ENCODE results near the gene INTS6. TPM values are rescaled to one million over a fixed set of nuclear protein-coding genes. Genes with fewer than 3 reads are reported as not detected.
"Not testable (repeated sequence)": the region's sequence is repeated elsewhere in the genome, so short reads cannot be mapped to it uniquely, and the experiment has no call there.

Gene INTS6
- total and polyA plus RNA-seq, 4 donors, result 22.8 to 51.2 (median 31.1) TPM

- 75% methylated on average over 2 of the region's 6 CpGs for WGBS (ENCODE audit: insufficient coverage)
- H3K27ac ChIP-seq (ENCODE audit: low read depth, low read length), result no peak overlapping the region
Observed at GRCh38 chr13:51420681-51421490, 31.9 kb downstream of the INTS6 start.

GRCh38 chr13:51419001-51419636 is 33.7 kb downstream of the INTS6 start:
- no peaks in the 10 kb centered on the region for H3K9me3 ChIP-seq (ENCODE audit: control insufficient read depth, insufficient read depth, low read length)
- no peaks in the 10 kb centered on the region for H3K27me3 ChIP-seq (ENCODE audit: control insufficient read depth, insufficient read depth, low read length)
- 98% methylated on average over 4 of the region's 4 CpGs for WGBS (ENCODE audit: insufficient coverage)
- no peak for DNase-seq (ENCODE audit: low read depth in 4 of 6, low spot score in 6 of 6)
- H3K36me3 ChIP-seq (ENCODE audit: control insufficient read depth, insufficient read depth, low read length), result no peaks in the 10 kb centered on the region
- H3K4me1 ChIP-seq (ENCODE audit: control insufficient read depth, insufficient read depth, low read length), result no peaks in the 10 kb centered on the region
- H3K27ac ChIP-seq (ENCODE audit: low read depth, low read length), result no peak overlapping the region
- H3K4me3 ChIP-seq (ENCODE audit: low read depth, low read length), result no peak overlapping the region

More at GRCh38 chr13:51420681-51421490, 31.9 kb downstream of the INTS6 start:
- Histone ChIP-seq H3K27me3 (ENCODE audit: control insufficient read depth, insufficient read depth, low read length) (no peaks in the 10 kb centered on the region), H3K4me3 (ENCODE audit: low read depth, low read length) (no peak overlapping the region), H3K4me1 (ENCODE audit: control insufficient read depth, insufficient read depth, low read length) (no peaks in the 10 kb centered on the region), H3K9me3 (ENCODE audit: control insufficient read depth, insufficient read depth, low read length) (no peaks in the 10 kb centered on the region), H3K36me3 (ENCODE audit: control insufficient read depth, insufficient read depth, low read length) (no peaks in the 10 kb centered on the region)
- no peak for DNase-seq (ENCODE audit: low read depth in 4 of 6, low spot score in 6 of 6)

- H3K4me3 ChIP-seq (ENCODE audit: low read depth, low read length), result no peak overlapping the region
- no peaks in the 10 kb centered on the region for H3K36me3 ChIP-seq (ENCODE audit: control insufficient read depth, insufficient read depth, low read length)
- DNase-seq (ENCODE audit: low read depth in 4 of 6, low spot score in 6 of 6), result no peak
- no CpG with 5 or more reads among the region's 4 CpGs for whole genome bisulfite sequencing (ENCODE audit: insufficient coverage)
- H3K27ac ChIP-seq (ENCODE audit: low read depth, low read length), result no peak overlapping the region
- H3K4me1 ChIP-seq (ENCODE audit: control insufficient read depth, insufficient read depth, low read length), result no peaks in the 10 kb centered on the region
- no peaks in the 10 kb centered on the region for H3K27me3 ChIP-seq (ENCODE audit: control insufficient read depth, insufficient read depth, low read length)
- H3K9me3 ChIP-seq (ENCODE audit: control insufficient read depth, insufficient read depth, low read length), result no peaks in the 10 kb centered on the region
Observed at GRCh38 chr13:51417716-51418115, 35.1 kb downstream of the INTS6 start.

GRCh38 chr13:51416107-51416506 is 36.7 kb downstream of the INTS6 start:
- H3K4me1 ChIP-seq (ENCODE audit: control insufficient read depth, insufficient read depth, low read length), result no peaks in the 10 kb centered on the region
- no peaks in the 10 kb centered on the region for H3K36me3 ChIP-seq (ENCODE audit: control insufficient read depth, insufficient read depth, low read length)
- no peak for DNase-seq (ENCODE audit: low read depth in 4 of 6, low spot score in 6 of 6)
- no peak overlapping the region for H3K27ac ChIP-seq (ENCODE audit: low read depth, low read length)
- no peaks in the 10 kb centered on the region for H3K27me3 ChIP-seq (ENCODE audit: control insufficient read depth, insufficient read depth, low read length)
- no peaks in the 10 kb centered on the region for H3K9me3 ChIP-seq (ENCODE audit: control insufficient read depth, insufficient read depth, low read length)
- no peak overlapping the region for H3K4me3 ChIP-seq (ENCODE audit: low read depth, low read length)

GRCh38 chr13:51415339-51415738 is 37.5 kb downstream of the INTS6 start:
- DNase-seq (ENCODE audit: low read depth in 4 of 6, low spot score in 6 of 6); H3K27ac ChIP-seq (ENCODE audit: low read depth, low read length): not testable (repeated sequence)
- WGBS (ENCODE audit: insufficient coverage), result no CpG with 5 or more reads among the region's 1 CpG

GRCh38 chr13:51412431-51412830 is 40.4 kb downstream of the INTS6 start:
- H3K4me3 ChIP-seq (ENCODE audit: low read depth, low read length), result no peak overlapping the region
- DNase-seq (ENCODE audit: low read depth in 4 of 6, low spot score in 6 of 6), result peak in 1 of 6 donors; percentile 31
- WGBS (ENCODE audit: insufficient coverage), result 100% methylated on average over 1 of the region's 3 CpGs
- no peak overlapping the region for H3K27ac ChIP-seq (ENCODE audit: low read depth, low read length)
- H3K4me1 ChIP-seq (ENCODE audit: control insufficient read depth, insufficient read depth, low read length), result no peaks in the 10 kb centered on the region
- no peaks in the 10 kb centered on the region for H3K9me3 ChIP-seq (ENCODE audit: control insufficient read depth, insufficient read depth, low read length)
- no peaks in the 10 kb centered on the region for H3K27me3 ChIP-seq (ENCODE audit: control insufficient read depth, insufficient read depth, low read length)
- no peaks in the 10 kb centered on the region for H3K36me3 ChIP-seq (ENCODE audit: control insufficient read depth, insufficient read depth, low read length)

More at GRCh38 chr13:51415339-51415738, 37.5 kb downstream of the INTS6 start:
- not testable (repeated sequence) for H3K36me3 ChIP-seq (ENCODE audit: control insufficient read depth, insufficient read depth, low read length); H3K4me1 ChIP-seq (ENCODE audit: control insufficient read depth, insufficient read depth, low read length); H3K9me3 ChIP-seq (ENCODE audit: control insufficient read depth, insufficient read depth, low read length); H3K4me3 ChIP-seq (ENCODE audit: low read depth, low read length); H3K27me3 ChIP-seq (ENCODE audit: control insufficient read depth, insufficient read depth, low read length)

- Histone ChIP-seq H3K4me1 (ENCODE audit: control insufficient read depth, insufficient read depth, low read length) (no peaks in the 10 kb centered on the region), H3K27me3 (ENCODE audit: control insufficient read depth, insufficient read depth, low read length) (no peaks in the 10 kb centered on the region), H3K4me3 (ENCODE audit: low read depth, low read length) (no peak overlapping the region), H3K27ac (ENCODE audit: low read depth, low read length) (no peak overlapping the region), H3K36me3 (ENCODE audit: control insufficient read depth, insufficient read depth, low read length) (no peaks in the 10 kb centered on the region), H3K9me3 (ENCODE audit: control insufficient read depth, insufficient read depth, low read length) (no peaks in the 10 kb centered on the region)
- 80% methylated on average over 1 of the region's 2 CpGs for WGBS (ENCODE audit: insufficient coverage)
- no peak for DNase-seq (ENCODE audit: low read depth in 4 of 6, low spot score in 6 of 6)
Observed at GRCh38 chr13:51405176-51405575, 47.7 kb downstream of the INTS6 start.

- no peak overlapping the region for H3K4me3 ChIP-seq (ENCODE audit: low read depth, low read length)
- no peaks in the 10 kb centered on the region for H3K4me1 ChIP-seq (ENCODE audit: control insufficient read depth, insufficient read depth, low read length)
- H3K9me3 ChIP-seq (ENCODE audit: control insufficient read depth, insufficient read depth, low read length), result no peaks in the 10 kb centered on the region
- no peaks in the 10 kb centered on the region for H3K27me3 ChIP-seq (ENCODE audit: control insufficient read depth, insufficient read depth, low read length)
- no peak overlapping the region for H3K27ac ChIP-seq (ENCODE audit: low read depth, low read length)
- peak in 1 of 6 donors; percentile 65 for DNase-seq (ENCODE audit: low read depth in 4 of 6, low spot score in 6 of 6)
- no peaks in the 10 kb centered on the region for H3K36me3 ChIP-seq (ENCODE audit: control insufficient read depth, insufficient read depth, low read length)
- WGBS (ENCODE audit: insufficient coverage), result 20% methylated on average over 2 of the region's 6 CpGs
Observed at GRCh38 chr13:51397262-51397941, 55.4 kb downstream of the INTS6 start.

GRCh38 chr13:51396352-51396751 is 56.5 kb downstream of the INTS6 start:
- Histone ChIP-seq H3K27ac (ENCODE audit: low read depth, low read length) (no peak overlapping the region), H3K9me3 (ENCODE audit: control insufficient read depth, insufficient read depth, low read length) (no peaks in the 10 kb centered on the region), H3K4me1 (ENCODE audit: control insufficient read depth, insufficient read depth, low read length) (no peaks in the 10 kb centered on the region), H3K4me3 (ENCODE audit: low read depth, low read length) (no peak overlapping the region), H3K27me3 (ENCODE audit: control insufficient read depth, insufficient read depth, low read length) (no peaks in the 10 kb centered on the region), H3K36me3 (ENCODE audit: control insufficient read depth, insufficient read depth, low read length) (no peaks in the 10 kb centered on the region)
- DNase-seq (ENCODE audit: low read depth in 4 of 6, low spot score in 6 of 6), result no peak
- no CpG with 5 or more reads among the region's 2 CpGs for WGBS (ENCODE audit: insufficient coverage)
